HG03108 (cell line): ENCODE results near the gene GREB1.

ENCODE experiments used
- ATAC-seq: cut with Tn5 transposase; IDR thresholded peaks from one replicate; pipeline ENCODE4 v1.9.1; 2021; ENCODE audit warnings: moderate library complexity; ENCODE audit not compliant: unreplicated experiment

The GREB1 gene

DNA sequence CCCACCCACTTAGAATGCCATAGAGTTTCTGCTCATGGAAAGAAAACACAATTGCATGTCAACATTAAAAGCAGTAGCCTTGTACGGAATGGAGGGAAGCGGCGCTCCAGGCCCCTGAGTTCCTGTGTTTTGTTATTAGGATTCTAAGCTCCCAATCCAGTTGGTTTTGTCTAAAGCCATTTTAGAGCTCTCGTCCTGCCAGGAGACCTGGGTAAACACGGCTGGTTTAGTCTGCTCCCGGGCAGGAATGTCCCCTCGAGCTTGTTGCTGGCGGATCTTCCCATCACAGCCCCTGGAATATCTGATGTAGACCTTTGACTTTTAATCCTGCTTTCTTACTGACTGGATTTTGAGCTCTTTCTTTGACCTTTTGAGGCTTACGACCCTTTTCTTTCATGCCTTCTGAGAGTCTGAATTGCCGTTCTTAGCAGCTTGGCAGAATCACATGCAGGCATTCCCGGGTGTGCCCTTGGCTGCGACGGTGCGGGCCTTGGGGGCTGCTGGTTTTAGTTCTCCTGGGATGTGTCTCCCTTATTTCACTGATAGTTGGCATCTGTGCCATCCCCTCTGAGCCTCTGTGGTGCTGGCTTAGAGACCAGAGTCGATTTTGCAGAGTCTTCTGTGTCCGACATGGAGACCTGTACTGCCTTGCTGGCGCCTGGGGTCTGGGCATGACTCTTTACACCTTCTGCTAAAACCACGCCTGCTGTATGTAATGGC lies 25.4 kb downstream of the GREB1 start:
- ATAC-seq, result no peak

DNA sequence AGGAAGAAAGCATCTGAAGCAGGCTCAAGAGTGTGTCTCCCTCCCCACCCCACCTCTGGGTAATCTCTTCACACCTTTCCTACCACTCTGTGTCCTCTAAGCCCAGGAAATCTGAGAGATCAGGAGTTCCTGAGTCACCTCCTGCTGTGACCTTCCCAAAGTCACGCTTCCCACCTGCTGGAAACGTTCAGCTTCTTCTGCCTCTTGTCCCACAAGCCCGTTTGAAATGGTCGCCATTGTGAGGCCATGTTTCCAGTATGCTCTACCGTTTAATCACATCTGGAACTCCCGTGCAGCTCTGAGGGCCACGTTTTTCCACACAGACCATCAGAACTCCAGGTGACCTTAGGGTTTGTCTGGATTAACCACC lies 25.9 kb downstream of the GREB1 start:
- no peak for ATAC-seq

DNA sequence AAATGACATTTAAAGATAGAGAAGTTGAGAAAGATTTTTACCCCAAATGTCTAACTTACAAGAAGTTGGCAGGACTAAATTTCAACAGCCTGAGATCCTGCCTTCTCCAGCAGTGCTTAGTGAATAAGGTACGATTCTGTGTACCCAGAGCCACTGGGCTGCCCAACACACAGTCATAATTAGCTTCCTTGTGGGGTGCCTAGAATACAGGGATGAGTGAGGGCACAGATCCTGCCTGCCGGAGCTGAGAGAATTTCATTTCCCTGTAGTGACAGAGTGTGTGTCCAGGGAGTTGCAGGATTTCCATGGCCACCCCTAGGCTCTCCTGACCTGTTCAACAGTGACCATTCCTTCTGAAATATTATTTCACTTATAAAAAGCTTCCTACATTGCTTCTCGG lies 27.0 kb downstream of the GREB1 start:
- ATAC-seq, result no peak

DNA sequence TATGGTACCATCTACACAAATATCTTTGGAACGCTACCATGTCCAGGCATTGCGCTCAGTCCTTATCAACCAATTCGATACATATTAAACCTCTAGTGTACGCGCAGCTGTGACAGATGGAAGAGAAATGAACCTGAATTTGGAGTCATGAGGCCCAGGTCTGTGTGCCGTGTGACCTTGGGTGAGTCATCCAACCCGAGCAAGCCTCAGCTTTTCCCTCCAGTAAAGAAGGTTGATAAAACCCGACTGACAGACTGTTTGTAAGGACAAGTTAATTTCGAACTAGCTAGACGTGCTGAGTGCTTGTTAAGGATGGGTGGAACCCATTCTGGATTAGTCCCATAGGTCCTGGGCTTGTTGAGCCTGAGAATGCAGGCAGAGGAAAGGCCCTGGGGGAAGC lies 28.2 kb downstream of the GREB1 start:
- no peak for ATAC-seq

DNA sequence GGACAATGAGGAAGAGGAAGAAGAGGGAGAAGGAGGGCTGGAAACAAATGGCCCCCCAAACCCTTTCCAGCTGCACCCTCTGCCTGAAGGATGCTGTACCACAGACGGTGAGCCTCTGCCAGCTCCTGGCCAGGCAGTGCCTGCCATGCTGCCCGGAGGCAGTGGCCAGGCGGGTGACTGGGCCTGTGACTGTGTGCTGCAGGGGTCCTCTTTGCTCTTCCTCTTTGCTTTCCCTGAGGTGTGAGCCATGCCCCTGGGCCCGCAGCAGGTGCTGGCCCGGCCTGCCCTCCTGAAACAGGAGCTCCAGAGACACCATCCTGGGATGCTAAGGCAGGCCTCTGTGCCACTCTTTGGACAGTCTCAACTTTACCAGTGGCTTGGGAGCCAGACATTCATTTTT lies 28.6 kb downstream of the GREB1 start:
- no peak for ATAC-seq

DNA sequence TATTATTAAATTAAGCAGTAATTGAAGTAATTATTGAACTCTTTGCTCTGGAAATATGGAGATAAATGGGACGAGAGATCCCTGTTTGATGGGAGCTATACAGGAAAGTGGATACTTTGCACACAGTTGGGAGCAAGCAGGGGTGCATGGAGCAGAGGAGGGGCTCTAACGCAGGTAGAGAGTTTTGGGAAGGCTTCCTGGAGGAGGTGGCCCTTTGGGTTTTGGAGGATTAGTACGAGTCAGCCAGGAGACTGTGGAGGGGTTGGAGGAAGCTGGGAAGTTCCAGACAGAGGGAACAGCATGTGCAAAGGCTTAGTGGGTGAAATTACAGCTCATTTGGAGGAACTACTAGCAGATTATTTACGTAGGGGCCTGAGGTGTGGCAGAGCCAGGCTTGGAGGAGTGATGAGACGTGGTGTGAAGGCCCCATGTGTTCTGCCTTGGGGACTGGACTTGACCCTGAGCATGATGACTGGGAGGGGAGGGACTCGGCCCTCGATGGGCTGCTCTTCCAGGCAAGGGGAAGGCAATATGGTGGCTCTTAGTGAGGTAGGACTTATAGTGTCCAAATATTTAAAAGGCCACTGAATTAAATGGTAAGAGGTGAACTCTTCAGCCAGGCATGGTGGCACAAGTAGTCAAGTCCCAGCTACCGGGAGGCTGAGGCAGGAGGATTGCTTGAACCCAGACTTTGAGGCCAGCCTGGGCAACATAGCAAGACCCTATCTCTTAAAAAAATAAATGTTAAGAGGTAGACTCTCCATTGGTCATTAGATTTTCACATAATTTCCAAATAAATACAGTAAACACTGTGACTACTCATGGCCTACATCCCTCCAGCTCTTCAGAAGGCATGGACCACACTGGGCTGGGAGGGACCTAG lies 30.2 kb downstream of the GREB1 start:
- ATAC-seq, result no peak

DNA sequence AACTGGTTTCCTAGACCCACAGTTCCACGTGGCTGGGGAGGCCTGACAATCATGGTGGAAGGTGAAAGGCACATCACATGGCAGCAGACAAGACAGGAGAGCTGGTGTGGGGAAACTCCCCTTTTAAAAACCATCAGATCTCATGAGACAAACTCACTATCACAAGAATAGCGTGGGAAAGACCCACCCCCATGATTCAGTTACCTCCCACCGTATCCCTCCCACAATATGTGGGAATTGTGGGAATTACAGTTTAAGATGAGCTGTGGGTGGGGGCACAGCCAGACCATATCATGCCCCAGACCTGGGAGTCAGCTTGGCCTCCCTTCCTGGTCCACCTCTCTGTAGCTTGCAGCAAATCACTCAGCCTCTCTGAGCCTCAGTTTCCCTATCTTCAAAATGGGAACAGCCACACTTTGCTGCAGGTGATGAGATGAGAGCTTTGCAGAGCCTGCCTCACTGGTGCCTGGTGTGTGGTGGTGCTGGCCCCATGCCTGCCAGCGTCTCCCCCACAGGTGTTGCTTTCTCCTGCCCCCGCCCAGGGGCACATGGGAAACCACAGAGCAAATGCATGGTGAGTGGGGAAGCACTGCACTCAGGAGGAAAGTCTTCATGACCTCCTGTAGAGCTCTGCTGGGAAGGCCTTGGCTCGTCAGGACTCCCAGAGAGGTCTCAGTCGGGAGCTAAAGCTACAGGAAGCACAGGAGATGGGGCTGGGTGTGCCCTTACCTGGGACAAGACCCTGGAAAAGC lies 31.1 kb downstream of the GREB1 start:
- no peak for ATAC-seq

DNA sequence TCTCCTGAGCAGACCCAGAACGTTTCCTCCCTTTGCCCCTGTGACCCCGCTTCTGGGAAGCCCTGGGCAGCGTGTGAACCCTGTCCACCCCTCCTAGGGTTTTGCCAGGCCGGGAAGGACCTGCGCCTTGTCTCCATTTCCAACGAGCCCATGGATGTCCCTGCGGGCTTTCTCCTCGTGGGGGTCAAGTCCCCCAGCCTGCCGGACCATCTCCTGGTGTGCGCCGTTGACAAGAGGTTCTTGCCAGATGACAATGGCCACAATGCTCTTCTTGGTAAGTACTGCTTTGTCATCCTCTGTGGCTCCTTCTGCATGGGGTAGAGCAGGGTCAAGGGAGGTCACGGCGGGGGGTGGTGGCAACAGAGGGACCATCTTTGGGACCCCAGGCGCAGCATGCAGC lies 32.5 kb downstream of the GREB1 start:
- no peak for ATAC-seq

DNA sequence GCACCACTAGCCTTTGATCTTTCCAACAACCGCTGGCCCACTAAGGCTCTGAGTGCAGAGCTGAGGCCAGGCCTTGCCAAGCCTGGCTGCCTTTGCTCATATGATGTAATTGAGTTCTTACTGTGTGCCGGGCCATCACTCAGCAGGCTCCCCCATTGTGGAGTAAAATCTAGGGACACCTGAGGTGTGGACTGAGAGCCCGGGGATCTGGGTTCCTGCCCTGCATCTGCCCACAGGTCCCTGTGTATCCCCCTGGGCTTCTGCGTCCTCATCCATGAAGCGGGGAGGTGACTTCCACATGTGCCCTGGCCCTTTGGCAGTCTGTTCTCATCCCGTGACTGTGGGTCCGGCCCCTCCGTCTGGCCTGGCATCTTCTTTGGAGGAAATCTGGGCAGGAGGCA lies 33.8 kb downstream of the GREB1 start:
- ATAC-seq, result no peak

DNA sequence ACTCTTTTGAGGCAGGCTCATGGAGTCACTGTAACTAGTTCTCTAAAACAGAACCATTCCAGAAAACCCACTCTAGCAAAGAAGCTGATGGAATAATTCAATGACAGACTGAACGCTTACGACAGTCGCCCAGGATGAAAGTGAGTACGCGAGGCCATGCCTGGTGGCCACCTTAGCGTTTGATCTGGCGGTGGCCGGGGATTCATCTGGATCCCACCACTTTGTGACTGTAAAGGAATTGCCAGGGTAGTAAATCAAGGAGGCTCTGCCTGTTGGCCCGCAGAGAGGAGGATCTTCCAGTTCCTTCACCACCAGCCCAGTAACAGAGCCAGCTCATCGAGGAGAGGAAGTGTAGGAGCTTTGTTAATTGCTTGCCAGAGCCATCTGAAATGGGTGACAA lies 34.6 kb downstream of the GREB1 start:
- ATAC-seq, result no peak

DNA sequence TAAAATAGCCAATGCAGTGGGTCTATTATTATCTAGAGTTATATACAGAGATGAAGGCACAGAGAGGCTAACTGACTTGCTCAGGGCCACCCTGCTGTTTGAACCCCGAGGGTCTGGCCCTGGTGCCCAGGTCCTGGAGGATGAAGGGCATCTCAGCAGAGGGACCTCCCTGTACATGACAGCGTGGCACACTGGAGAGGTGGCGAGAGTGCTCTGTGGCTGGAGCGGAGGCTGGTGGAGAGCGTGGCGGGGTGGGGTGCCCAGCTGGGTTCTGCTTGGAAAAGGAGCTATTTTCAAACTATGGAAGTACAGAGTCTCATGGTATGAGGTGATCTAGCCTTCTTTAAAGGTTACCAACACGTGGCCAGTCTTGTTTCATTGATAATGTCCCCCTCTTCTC lies 35.8 kb downstream of the GREB1 start:
- no peak for ATAC-seq

DNA sequence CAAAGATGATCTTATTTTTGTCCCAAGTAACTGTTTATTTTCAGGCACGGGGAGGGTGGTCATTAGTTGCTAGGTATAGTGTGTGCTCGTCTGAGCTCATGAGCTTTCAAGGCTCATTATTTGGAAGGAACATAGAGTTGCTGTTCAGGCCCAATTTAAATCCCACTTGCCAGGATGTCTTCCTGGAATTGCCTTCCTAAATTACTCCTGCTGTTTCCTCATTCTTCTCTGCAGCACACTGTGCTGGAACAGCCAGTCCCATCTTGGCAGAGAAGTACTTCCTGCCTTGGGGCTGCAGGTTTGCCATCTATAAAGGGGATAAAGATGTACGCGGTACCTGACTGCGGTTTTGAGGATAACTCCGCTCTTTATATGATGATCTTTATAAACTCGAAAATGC lies 37.3 kb downstream of the GREB1 start:
- ATAC-seq, result no peak

DNA sequence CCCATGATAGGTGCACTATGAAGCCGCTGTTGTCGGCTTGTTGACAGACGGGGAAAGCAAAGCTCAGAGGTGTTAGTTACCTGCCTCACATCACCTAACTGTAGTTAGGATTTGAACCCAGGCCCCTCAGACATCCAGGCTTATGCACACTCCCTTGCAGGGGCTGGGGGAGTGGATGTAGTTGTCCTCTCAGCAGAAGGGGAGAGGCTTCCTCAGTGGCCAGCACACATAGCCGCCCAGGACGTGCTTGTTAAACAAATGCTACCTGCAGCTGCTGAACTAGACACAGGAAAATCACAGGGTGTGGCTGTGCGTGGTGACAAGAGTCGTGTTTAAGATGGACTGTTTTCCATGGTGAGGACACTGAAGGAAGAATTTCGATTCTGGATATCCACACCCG lies 39.2 kb downstream of the GREB1 start:
- ATAC-seq, result no peak

DNA sequence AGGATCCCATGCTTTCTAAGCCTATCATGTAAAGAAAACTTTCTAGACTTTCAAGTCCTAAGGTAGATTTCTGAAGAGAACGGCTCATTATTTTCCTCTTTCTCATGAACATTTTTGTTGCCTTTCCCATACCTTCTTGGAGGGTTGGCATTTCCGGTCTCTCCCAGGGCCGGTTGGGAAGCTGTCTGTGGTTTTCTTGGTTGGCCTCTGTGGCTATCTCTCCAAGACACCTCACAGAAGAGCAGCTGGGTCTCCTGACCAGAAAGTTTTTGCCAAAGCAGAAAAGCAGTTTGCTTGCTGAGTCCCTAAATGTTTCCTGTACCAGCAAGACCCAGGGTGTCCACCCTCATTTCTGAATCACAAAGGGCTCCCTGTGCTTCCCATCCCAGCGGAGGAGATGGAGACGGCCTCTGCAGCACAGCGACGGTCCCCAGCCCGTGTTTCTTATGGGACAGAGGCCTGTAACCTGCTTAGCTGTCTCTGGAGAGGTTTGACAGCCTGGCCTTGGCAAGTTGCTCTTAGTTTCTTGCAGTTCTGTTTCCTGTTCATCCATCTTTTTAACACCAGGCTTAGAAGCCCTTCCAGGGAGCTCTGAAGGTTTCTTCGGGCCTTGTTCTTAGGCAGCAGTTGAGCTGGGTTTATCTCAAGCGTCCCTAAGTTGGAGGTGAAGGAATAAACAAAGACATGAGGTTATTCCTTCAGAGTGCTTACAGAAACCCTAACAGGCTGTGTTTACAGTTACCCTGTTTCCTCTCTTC lies 39.8 kb downstream of the GREB1 start:
- ATAC-seq, result no peak

DNA sequence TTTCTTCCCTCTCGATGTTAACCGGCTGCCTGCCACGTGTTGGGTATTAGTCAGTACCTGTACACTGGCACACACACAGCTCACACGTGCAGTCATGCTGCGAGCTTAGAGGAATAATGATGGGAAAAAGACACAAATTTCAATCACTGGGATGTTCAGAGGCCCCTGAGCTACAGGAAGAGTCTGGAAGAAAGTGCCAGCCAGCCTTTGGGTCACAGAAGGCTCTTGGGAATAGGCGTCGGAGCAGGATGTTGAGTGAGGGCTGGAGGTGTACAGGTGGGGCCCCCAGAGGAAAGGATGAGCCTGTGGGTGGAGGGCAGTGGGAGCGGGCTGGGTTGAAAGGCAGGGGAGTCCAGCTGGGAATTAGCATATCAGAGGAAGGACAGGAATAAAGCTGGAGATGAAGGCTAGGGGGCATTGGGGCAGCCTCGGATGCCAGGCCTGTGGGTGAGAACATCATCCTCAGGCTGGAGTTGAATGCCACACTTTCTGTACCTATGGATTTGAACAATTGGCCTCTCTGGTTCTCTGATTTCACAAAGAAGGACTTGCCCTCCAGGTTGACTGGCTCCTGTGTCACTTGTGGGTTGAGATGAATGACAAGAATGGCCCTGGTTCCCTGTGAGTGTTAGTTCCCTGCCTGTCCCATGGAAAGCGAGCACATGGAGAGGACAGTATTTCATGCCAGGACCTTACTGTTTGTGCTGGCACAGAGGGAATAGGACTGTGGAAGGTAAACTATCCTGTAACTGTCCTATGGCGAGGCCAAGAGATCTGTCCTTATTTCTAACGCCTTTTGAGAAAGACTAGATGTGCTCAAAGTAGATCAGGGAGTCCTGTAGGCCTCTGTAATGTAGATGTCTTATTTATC lies 40.6 kb downstream of the GREB1 start:
- no peak for ATAC-seq

DNA sequence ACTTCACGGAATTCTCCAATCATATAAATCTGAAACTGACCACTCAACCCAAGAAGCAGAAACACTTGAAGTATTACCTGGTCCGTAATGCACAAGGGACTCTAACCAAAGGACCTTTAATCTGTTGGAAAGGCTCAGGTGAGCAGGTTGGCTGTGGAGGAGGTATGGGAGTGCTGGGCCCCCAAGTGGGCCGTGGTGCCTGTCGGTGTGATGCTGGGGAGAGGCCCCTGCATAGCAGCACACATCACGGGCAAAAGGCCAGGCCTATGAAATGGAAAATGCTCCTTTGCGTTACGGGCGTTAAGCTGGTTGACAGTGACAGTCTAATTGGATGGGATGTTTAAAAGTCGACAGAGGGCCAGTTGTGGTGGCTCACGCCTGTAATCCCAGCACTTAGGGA lies 42.6 kb downstream of the GREB1 start:
- ATAC-seq, result no peak

DNA sequence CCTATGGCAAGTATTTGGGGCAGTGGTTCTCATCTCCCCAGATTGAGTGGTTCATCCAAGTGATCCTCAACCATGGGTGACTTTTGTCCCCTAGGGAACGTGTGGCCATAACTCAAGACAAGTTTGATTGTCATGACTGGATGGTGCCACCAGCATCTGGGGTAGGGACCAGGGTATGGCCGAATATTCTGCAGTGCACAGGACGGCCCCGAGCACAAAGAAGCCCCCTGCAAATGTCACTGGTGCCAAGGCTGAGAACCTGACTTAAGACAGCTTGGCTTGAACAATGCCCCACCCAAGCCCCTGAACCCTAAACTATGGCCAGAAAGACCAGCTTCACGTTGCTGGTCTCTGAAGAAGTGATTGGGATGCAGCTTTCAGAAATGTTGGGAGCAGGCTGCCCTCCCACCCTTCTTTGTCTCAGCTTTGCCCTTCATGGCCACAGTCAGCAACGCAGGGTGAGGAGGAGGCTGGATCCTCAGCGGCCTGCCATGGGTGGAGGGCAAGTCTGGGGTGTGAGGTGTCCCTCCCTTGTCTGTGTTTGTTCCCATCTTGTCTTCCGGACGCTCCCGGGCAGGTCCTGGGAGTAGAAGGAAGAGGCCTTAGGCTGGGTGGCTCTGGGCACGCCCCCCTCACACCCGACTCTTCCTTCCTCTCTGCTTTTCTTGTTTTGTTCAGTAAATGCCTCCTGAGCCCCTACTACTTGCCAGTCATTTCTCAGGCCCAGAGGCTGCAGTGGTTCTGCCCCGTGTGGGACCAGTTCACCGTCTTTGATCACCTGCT lies 43.4 kb downstream of the GREB1 start:
- no peak for ATAC-seq

DNA sequence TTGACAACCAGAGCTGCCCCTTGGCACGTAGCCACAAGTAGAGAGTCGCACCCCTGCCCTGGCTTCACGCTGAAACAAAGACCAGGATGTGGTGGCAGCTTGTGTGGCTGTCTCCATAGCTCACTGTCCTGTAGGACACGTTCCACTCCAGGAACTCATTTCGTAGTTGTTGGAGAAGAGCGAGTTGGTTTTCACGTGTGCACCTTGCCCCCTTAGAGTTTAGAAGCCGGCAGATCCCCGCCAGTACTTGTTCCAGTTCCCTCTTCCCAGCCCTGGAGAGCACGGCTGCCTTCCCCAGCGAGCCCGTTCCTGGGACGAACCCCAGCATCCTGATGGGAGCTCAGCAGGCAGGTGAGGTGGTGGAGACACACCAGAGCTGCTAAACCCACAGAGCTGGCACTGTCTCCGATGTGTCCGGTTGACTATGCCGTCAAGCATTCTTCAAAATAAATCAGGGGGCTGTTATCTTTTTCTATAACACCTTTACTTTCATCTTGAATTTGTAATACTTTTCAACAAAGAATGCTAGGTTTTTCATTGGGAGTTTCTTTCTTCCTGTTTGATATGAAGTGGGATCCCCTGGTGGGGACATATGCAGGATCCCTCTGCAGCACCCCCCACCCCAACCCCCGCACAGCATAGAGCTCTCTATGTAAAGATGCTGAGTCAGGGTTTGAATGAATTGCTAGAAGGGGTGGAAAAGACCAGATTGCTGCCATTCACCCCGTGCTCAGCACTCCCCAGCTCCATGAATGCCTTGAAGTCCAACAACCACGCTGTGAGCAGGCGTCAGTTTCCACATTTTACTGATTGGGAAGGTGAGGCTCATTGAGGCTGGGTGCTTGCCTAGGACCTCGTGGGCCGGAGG lies 44.5 kb downstream of the GREB1 start:
- no peak for ATAC-seq
